Keratinocyte (primary cell): ENCODE data around the gene R3HCC1L. TPM values are rescaled to one million over a fixed set of nuclear protein-coding genes. Genes with fewer than 3 reads are reported as not detected.

Source experiments
- DNase-seq: peaks from one replicate; pipeline ENCODE4 v3.0.0-alpha.2; 2011; ENCODE audit warnings: low read depth, missing footprints, low spot score
- FAIRE-seq: peaks from 2 replicates; lab custom pipeline; 2011; peaks lifted over from hg19 to GRCh38; lab: Jason Lieb, UNC
- H2AFZ ChIP-seq: 2 replicates; pipeline ENCODE4 v1.6.0; 2012; ENCODE audit warnings: low read length, control low read depth, inconsistent platforms; ENCODE audit not compliant: control insufficient read depth
- H3K27ac ChIP-seq: 2 replicates; pipeline ENCODE4 v1.5.1; 2011; ENCODE audit warnings: low read length; ENCODE audit not compliant: control insufficient read depth, insufficient read depth
- H3K27me3 ChIP-seq: 3 replicates; pipeline ENCODE4 v1.6.0; 2011; ENCODE audit warnings: low read length; ENCODE audit not compliant: control insufficient read depth, insufficient read depth; ENCODE audit errors: extremely low read depth
- H3K36me3 ChIP-seq, 2 experiments: 2 replicates in 1 of 2; 3 replicates in 1 of 2; pipeline ENCODE4 v1.5.1; 2011; ENCODE audit warnings: low read length in 2 of 2, mild to moderate bottlenecking in 1 of 2; ENCODE audit not compliant: control insufficient read depth in 2 of 2, insufficient read depth in 2 of 2; ENCODE audit errors: extremely low read depth in 1 of 2
- H3K4me1 ChIP-seq: 3 replicates; pipeline ENCODE4 v1.5.1; 2011; ENCODE audit warnings: low read length; ENCODE audit not compliant: control insufficient read depth, insufficient read depth; ENCODE audit errors: extremely low read depth
- H3K4me2 ChIP-seq: 3 replicates; pipeline ENCODE4 v1.6.0; 2011; ENCODE audit warnings: low read depth, low read length; ENCODE audit not compliant: control insufficient read depth, insufficient read depth; ENCODE audit errors: extremely low read depth
- H3K4me3 ChIP-seq, 3 experiments: fragments of 200-600 bp in 1 of 3; sonication (generic) in 1 of 3; 2 replicates in 2 of 3; 3 replicates in 1 of 3; pipeline ENCODE4 v1.5.1; 2011 to 2016; ENCODE audit warnings: low read length in 3 of 3, mild to moderate bottlenecking in 3 of 3, control low read depth in 2 of 3, inconsistent platforms in 1 of 3, low read depth in 1 of 3, mixed read lengths in 1 of 3, mixed run types in 1 of 3, moderate library complexity in 1 of 3; ENCODE audit not compliant: control insufficient read depth in 2 of 3, insufficient read depth in 2 of 3; ENCODE audit errors: extremely low read depth in 1 of 3
- H3K79me2 ChIP-seq: 2 replicates; pipeline ENCODE4 v1.6.0; 2012; ENCODE audit warnings: low read length; ENCODE audit not compliant: control insufficient read depth, insufficient read depth
- H3K9ac ChIP-seq: 3 replicates; pipeline ENCODE4 v1.6.0; 2011; ENCODE audit warnings: low read length; ENCODE audit not compliant: control insufficient read depth, insufficient read depth; ENCODE audit errors: extremely low read depth
- H3K9me1 ChIP-seq: 3 replicates; pipeline ENCODE4 v1.6.0; 2011; ENCODE audit warnings: low read length; ENCODE audit not compliant: control insufficient read depth, insufficient read depth; ENCODE audit errors: extremely low read depth
- H3K9me3 ChIP-seq: 2 replicates; pipeline ENCODE4 v1.5.1; 2012; ENCODE audit warnings: low read depth, low read length; ENCODE audit not compliant: control insufficient read depth
- H4K20me1 ChIP-seq: 3 replicates; pipeline ENCODE4 v1.6.0; 2011; ENCODE audit warnings: low read length; ENCODE audit not compliant: control insufficient read depth, insufficient read depth; ENCODE audit errors: extremely low read depth
- CTCF ChIP-seq, 3 experiments: IDR thresholded peaks in 1 of 3; conservative IDR thresholded peaks in 1 of 3; optimal IDR thresholded peaks in 1 of 3; 2 replicates in 2 of 3; 3 replicates in 1 of 3; pipeline versions ENCODE3 to v1.5.1; 2011; ENCODE audit warnings: low read length in 3 of 3, mild to moderate bottlenecking in 3 of 3, moderate library complexity in 2 of 3, control low read depth in 1 of 3, inconsistent platforms in 1 of 3; ENCODE audit not compliant: insufficient read depth in 2 of 3; ENCODE audit errors: extremely low read depth in 1 of 3
- EZH2 ChIP-seq: IDR thresholded peaks from one replicate; pipeline ENCODE4 v1.6.1; 2012; ENCODE audit warnings: inconsistent platforms, mild to moderate bottlenecking, low read length, moderate library complexity
- dilution Hi-C: fragments of 300-500 bp; cut with MboI; formaldehyde crosslinking; loops from one replicate; pipeline ENCODE4 v1.7.0; 2020; ENCODE audit warnings: low sequenced_read_pairs; ENCODE audit not compliant: extremely low pct_ligation_motif_present
- polyA plus RNA-seq, 5 experiments: library from polyadenylated mRNA; depleted of rRNA in 3 of 5; stranded (reverse) in 3 of 5; stranded (forward) in 1 of 5; unstranded in 1 of 5; fragments of >200 nt; gene quantifications; 1 replicate in 1 of 5; 2 replicates in 3 of 5; 3 replicates in 1 of 5; pipeline versions ENCODE4 v1.2.1 to v1.2.3, GENCODE V29; 2011 to 2012; ENCODE audit warnings: missing spikeins in 2 of 5, low read depth in 1 of 5, low replicate concordance in 1 of 5

Gene R3HCC1L
- polyA plus RNA-seq, 1 donor (not counting 4 experiments of a cell fraction or from before 2014, with no cell fraction given): 11.7 TPM

DNA sequence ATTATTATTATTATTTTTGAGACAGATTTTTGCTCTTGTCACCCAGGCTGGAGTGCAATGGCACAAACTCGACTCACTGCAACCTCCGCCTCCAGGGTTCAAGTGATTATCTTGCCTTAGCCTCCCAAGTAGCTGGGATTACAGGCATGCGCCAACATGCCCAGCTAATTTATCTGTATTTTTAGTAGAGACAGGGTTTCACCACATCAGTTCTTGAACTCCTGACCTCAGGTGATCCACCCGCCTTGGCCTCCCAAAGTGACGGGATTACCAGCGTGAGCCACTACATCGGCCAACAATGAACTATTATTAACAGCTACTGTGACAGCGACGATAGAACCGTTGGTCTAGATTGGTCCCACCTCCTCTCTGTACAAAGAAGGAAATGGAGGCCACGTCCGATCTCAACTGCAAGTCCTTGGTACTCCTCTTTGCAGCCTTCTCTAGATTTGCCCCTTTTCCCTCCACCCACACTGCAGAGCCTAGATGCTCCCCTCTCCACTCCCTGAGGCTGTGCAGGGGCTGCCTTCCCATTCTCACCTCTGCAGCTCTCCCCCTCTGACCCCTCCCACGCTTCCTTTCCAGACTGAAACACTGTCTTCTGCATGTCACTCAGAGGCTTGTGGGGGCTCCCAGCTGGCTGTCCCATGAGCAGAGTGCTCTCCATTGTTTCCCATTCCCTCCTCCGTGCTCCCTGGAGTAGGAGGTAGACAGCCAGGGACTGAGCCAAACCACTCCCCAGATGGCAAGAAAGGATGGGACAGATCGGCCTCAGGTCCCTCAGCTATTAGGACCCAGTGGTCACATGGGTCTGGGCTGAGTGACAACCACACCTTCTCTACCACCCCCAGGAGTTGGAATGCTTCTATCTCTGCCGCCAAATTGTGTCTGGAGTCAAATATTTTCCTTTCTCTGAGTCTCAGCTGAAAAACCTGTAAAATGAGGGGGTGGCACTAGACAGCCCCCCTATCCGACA is 131.2 kb downstream of the R3HCC1L start:
- peaks cover 17% of the 10 kb centered on the region for H3K4me1 ChIP-seq
- peaks cover 13% of the 10 kb centered on the region for H3K27me3 ChIP-seq
- FAIRE-seq: no peak
- no peaks in the 10 kb centered on the region for H3K9me1 ChIP-seq
- no peak overlapping the region for H3K4me2 ChIP-seq
- H3K4me3 ChIP-seq: no peak overlapping the region
- H3K9ac ChIP-seq: no peak overlapping the region
- dilution Hi-C loops: no loop called here
- no peak for DNase-seq
- H3K27ac ChIP-seq: no peak overlapping the region
- H4K20me1 ChIP-seq: no peaks in the 10 kb centered on the region
- H3K79me2 ChIP-seq: no peaks in the 10 kb centered on the region
- H3K9me3 ChIP-seq: no peaks in the 10 kb centered on the region
- TF ChIP-seq CTCF (optimal IDR thresholded peaks at IDR 0.05 in 1 of 3, IDR thresholded peaks at IDR 0.05 in 1 of 3, conservative IDR thresholded peaks at IDR 0.05 in 1 of 3; ENCODE audit: extremely low read depth in 1 of 3, insufficient read depth in 2 of 3, low read length in 3 of 3) (no peak), EZH2 (no peak)
- H3K36me3 ChIP-seq: no peaks in the 10 kb centered on the region
- no peak overlapping the region for H2AFZ ChIP-seq

DNA sequence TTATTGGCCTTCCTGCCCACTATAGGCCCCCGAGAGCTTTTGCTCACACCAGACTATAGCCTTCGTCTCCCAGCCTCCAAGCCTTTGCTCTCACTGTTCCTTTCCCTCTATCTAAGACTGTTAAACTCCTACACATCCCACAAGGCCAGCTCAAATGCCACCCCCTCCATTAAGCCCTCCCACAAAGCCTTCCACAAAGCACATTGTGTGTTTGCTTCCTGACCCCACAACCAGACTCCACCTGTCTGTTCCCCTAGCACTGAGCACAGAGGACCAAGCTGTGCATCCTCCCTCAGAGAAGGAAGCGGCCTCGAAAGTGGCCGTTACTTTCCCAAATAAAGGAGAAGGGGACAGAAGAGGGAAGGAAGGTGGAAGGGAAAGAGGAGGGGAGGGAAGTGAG is 132.2 kb downstream of the R3HCC1L start:
- Histone ChIP-seq H3K36me3 (no peaks in the 10 kb centered on the region), H3K4me2 (no peak overlapping the region), H3K4me1 (peaks cover 17% of the 10 kb centered on the region), H3K27ac (no peak overlapping the region), H2AFZ (no peak overlapping the region), H3K9me3 (no peaks in the 10 kb centered on the region), H3K4me3 (no peak overlapping the region), H3K27me3 (peaks cover 13% of the 10 kb centered on the region), H3K9ac (no peak overlapping the region), H3K79me2 (no peaks in the 10 kb centered on the region), H3K9me1 (no peaks in the 10 kb centered on the region), H4K20me1 (no peaks in the 10 kb centered on the region)
- FAIRE-seq (no peak), DNase-seq (no peak)
- no peak for TF ChIP-seq EZH2
- no peak for TF ChIP-seq CTCF (optimal IDR thresholded peaks at IDR 0.05 in 1 of 3, IDR thresholded peaks at IDR 0.05 in 1 of 3, conservative IDR thresholded peaks at IDR 0.05 in 1 of 3; ENCODE audit: extremely low read depth in 1 of 3, insufficient read depth in 2 of 3, low read length in 3 of 3)
- dilution Hi-C loops: no loop called here
